Dermis microvascular lymphatic vessel endothelial cell (primary cell): ENCODE results near the gene MAN1C1. TPM values are rescaled to one million over a fixed set of nuclear protein-coding genes. Genes with fewer than 3 reads are reported as not detected.

Experiments
- DNase-seq, 2 donors: peaks; one replicate each; pipeline versions ENCODE4 v3.0.0 to v3.0.0-alpha.2; 2010; ENCODE audit warnings: low read depth in 2 of 2
- total RNA-seq: library from RNA; depleted of rRNA; stranded (reverse); fragments of >200 nt; gene quantifications from 2 replicates; pipeline ENCODE4 v1.2.1, GENCODE V29; 2014

MAN1C1 gene
- total RNA-seq, 1 donor from 2014 or later, result 0.26 TPM

DNA sequence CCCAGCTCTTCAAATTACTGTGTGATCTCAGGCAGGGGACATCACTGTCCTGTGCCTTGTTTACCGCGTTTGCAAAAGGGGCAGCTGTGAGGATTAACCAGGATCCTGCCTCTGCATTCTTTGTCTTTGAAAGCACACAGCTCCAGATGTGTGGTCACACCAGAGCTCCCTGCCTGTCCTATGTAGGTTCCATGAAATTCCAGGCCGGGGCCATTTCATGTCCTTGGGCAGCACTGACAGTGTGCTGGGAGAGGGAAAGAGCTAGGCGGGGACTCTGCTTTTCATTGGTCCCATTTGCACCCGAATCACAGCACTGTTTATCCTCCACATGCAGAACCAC lies 141.2 kb downstream of the MAN1C1 start:
- DNase-seq, result no peak

DNA sequence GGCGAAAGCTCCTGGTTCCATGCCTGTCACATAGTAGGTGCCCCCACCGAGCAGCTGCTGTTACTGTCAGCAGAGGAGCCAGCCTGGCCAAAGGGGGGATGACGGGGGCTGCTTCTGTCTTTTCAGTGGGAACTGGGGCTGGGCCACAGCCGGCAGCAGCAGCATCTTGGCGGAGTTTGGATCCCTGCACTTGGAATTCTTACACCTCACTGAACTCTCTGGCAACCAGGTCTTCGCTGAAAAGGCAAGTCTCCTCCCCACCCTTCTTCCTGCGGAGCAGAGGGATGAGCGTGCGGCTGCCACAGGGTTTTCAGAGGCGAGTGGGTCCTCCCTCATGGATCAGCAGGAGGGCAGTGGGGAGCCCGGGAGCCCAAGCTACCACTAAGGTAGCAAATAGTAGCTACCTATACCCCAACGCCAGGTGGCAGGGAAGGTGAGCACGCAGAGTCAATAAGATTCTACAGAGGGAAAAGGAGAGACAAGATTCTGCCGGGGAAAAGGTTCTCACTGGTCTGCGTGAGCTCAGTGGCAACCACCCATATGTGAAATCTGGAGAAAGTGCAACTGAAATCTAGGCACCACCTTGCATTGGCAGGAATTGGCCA lies 142.0 kb downstream of the MAN1C1 start:
- no peak for DNase-seq

DNA sequence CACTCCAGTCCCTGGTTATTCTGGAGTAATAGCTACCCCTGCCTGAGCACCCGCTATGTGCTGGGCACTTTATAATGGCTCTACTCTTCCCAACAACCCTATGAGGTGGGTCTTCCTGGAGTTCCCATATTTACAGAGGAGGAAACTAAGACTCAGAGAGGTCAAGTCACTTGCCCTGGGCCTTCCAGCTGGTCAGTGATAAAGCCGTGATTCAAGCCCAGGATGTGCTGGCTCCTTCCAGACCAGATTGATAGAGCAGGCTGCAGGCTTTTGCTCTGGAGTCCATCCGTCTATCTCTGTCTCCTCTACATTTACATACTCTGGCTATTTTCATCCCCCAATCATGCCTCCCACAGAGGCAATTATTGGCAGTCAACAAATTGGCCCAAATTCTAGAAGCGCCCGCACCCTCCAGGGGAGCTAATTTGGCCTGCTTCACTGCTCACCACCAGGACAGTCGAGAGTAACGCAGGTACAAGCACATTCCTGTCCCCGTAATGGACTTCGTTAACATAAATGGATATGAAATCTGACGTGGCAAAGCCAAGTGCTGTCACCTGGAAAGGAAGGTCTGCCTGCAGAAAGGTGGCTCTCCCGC lies 143.6 kb downstream of the MAN1C1 start:
- DNase-seq, result no peak

DNA sequence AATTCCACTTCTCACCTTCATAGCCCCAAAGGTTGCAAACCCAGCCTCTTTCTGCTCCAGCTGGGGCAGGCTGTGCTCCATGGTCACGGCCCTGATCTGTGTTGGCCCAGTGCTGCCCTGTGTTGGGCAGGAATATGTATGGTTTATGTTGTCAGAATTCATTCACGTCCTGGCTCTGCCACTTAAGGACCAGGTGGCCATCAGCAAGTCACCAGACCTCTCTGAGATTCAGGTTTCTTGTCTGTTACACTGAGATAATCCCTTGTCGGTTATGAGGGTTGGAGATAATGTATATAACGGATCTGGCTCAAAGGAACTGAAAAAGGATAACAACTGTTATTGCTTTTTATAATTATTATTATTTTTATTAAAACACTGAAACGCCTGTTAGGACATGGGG lies 144.3 kb downstream of the MAN1C1 start:
- DNase-seq, result no peak

DNA sequence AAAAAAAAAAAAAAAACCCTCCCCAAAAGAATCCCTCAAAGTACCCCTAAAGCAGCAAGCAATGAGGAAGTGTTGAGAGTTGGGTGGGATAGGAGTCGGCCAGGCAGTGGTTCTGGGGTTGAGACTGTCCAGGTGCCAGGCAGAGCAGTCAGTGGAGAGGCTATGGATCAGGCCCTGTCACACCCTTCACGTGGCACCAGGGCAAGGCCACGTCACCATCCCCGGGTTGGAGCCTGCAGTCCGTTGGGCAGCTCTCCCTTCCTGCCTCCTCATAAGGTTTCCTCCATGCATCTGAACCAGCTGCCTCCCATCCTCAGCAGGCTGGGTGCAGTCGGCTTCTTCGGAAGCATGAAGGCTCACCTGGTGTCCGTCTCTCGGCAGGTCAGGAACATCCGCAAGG lies 146.9 kb downstream of the MAN1C1 start:
- no peak for DNase-seq

DNA sequence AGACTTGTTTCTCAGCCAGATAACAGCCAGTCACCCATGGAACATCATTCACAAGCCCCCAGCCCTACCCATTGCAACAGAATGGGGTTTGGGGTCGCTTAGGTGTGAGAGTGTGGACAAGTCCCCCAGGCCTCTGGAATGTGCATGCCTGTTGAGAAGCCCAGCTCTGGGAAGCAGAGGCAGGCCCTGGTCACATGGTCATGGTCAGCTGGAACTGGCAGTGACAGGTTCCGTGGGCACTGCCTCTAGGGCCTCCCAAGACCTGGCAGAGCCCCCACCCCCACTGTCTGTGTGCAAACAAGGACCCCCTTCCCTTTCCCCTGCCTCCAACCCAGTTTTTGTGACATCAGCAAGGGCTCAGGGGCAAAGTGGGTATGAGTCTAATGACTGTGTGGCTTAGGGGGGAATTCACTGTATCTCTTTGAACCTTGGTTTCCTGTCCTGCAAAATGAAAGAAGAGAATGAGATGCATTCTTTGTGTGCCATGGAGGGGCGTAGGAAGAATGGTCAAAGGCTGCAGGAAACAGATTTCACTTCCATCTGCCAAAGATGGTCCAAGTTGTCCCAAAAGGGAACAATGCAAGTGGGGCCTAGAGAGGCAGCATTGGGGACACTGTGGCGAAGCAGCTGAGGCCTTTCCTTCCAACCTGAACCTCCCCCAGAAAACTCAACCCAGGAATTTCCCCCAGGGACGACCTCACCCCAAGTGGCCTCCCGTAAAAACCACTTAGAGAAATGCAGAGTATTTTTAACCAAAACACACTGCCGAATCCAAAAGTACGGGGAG lies 148.7 kb downstream of the MAN1C1 start:
- DNase-seq, result peak; percentile 12 to 14

DNA sequence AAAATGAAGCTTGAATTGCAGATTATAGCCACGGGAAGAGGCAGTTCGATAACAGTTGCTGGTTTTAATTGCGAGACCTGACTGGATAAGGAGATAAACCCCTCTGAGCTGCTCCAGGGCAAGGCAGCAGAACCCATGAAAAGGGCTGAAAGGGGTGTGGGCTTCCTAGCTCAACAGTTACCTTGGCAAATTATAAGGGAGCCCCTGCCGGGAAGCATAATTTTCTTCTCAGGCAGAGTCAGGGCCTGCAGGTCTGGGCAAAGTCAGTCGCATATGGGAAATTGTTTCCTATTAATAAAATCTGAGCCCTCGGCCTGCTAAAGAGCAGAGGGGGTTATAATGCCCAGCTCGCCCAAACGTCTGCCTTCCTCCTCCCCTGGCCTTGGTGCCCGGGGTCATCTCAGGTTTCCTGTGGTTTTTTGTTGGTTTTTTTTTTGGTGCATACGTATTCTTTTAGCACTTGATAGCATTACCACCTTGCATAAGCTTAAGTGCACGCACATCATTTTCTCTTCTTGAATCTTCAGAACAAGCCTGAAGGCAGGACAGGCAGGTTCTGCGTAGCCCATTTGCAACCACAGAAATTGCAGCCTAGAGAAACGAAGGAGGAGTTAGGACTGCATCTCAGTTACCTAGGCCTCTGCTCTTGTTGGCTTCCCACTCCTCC lies 149.5 kb downstream of the MAN1C1 start:
- no peak for DNase-seq

DNA sequence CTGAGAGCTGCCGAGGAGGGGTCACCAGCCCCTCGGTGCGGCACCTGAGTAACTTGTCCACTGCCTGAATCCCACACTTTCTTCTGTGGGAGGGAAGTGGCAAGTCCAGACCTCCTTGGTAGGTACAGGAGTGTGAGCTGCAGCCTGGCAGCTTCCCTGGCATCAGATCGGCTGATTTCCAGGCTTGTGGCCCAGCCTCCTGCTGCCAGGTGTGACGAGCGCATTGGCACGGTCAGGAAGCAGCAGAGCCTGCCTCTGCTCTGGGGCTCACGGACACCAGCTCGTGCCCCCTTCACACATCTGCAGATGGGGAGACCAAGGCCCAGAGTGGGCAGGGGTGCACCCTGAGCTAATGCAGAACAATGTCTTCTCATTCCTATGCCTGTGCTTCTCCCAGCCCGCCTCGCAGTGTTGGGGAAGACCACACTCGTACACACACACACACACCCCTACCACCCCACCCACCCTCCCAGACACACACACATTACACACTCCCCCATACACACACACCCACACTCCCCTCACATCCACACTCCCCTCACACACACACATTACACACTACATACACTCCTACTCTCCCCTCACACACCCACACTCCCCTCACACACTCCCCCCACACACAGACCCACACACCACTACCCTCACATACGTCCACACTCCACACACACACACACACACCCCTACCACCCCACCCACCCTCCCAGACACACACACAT lies 150.3 kb downstream of the MAN1C1 start:
- no peak for DNase-seq

DNA sequence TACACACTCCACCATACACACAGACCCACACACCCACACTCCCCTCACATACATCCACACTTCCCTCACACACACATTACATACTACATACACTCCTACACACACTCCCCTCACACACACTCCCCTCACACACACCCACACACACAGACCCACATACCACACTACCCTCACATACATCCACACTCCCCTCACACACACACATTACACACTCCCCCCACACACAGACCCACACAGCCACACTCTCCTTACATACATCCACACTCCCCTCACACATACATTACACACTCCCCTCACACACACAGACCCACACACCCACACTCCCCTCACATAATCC lies 150.8 kb downstream of the MAN1C1 start:
- DNase-seq, result no peak

DNA sequence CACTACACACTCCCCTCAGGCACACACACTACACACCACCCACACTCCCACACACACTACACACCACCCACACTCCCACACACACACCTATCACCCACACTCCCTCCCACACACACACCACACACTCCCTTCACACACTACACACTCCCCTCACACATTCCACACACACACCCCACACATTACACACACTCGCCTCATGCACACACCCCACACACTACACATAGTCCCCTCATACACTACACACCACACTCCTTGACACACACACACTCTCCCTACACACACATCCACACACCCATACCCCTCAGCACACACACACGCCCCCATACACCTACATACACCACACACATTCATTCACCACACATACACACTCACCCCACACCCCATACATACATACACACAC lies 152.4 kb downstream of the MAN1C1 start:
- no peak for DNase-seq

DNA sequence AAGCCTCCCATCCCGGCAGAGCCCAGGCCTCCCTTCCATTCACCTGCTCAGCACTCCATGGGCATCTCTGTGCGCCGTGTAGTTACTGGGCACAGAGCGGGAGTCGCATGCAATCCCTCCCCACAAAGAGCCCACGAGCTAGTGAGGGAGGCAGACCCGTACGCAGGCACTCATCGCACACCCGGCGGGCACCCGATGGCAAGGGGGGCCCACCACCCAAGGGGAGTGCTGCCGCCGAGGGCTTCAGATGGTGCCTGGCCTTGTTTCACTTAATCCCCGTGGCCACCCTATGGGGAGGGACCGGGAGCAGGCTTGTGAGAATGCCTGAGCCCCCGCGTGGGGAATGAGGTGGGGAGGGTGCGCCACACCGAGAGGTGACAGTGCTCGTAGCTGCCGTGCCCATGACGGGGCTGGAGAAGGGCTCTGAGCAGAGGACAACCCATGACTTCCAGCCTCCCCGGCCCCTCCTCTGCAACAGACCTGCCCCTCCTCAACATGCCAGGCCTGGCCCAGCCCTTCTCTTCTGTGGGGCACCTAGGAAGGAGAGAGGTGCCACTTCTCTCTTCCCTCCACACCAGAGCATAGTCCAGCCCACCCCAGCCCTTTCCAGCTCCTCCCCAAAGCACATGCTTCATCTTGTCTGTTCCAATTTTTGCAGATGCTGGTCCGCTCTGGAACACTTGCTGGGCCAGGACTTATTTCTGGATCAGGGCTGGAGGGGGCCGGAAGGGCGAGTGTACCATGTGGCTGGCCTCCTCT lies 153.2 kb downstream of the MAN1C1 start:
- DNase-seq, result no peak

DNA sequence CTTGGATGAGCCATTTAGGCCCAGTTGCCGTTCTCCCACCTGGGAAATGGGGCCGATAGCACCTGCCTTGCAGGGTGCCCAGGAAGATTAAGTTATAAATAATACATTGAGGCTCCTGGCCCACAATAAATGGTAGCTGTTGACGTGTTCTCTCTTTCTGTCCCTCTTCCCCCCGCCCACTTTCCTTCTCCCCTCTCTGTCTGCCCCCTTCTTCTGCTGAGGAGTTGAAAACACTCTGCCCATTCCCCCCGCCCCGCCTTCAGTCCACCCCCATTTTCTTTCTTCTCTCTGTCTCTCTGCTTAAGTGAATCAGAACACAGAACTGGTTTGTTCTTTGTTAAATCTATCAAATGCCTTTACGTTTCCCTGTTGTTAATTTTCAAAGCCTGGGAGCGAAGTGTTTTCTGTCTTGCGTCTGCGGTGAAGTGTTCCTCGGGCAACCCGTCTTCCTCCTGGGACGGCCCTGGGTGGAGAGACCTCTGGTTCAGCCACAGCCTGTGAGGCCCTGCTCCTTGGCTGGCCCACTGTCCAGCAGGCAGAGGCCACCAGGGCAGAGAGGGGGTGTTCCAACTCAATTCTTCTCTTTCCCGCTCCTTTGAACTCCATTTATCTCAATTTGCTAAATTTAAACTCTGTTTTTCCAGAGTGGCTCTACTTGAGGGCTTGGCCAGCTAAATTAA lies 154.1 kb downstream of the MAN1C1 start:
- no peak for DNase-seq

DNA sequence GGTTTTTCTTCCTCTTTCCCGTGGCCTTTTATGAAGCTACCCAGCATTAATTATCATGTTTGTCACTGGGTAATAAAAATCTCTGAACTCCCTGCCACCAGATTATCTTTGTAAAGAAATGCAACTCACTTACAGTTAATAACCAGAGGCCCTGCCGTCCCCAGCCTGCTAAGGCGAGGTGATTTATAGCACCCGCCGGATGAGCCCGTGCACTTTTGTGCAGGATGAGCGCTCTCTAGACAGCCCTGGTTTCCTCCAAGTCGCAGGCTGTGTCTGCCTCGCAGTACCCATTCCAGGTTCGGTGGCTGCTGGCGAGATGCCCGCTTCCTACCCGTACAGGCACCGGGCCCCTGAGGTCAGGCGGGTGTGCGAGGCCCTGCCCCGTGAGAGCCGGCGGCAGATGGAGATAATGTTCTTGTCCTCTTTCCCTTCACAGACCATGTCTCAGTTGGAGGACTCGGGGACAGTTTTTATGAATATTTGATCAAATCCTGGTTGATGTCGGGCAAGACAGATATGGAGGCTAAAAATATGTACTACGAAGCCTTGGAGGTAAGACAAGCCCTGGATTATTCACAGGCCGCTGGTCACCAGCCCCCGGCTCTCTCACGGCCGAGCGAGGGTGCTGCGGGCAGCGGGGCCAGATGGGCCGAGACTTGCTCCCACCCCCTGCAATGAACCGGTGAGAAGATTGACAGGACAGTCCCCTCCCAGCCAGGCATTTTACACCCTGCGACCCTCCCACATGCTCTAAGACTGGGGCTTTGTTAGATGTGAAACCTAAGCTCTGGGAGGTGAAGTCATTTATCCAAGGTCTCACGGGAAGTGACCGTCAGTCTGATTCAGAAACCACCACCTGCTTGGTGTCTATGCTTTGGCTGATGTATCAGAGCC lies 154.9 kb downstream of the MAN1C1 start:
- DNase-seq, result no peak

DNA sequence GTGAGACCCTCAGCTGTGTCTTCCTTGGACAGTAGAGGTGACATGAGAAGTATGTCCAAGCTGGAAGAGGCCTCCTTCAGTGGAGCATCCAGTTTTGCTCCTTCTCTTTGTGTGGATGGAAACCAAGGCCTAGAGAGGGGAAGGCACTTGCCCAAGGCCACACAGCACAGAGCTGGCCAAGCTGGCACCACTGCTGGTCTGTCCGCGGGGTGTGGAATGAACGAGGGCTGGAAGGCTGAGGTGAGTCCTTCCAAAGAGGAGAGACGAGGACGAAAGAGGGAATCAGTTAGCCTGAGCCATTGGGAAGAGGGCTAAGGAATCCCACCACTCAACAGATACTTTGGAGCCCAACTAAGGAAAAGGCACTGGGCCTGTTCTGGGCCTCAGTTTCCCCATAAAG lies 155.6 kb downstream of the MAN1C1 start:
- no peak for DNase-seq

DNA sequence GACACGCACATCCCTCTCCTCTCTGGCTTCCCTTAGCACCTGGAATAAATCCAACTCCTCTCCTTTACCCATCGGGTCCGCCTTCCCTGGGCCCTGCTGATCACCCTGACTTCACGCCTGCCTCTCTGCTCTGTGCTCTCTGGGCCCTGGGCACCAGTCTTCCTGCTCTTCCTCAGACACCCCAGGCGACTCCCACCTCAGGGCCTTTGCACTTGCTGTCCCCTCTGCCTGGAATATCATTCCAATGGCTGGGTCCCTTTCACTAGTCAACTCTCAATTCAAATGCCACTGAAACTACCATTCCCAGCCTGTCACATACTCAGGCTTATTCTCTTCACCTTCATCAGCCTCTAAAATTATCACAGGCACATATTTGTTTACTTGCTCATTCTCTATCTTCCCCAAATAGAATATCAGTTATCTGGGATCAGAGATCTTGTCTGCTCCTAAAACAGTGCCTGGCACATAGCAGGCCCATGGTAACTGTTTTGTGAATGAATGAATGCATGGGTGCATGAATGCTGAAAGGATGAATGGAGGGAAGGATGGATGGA lies 156.2 kb downstream of the MAN1C1 start:
- no peak for DNase-seq

DNA sequence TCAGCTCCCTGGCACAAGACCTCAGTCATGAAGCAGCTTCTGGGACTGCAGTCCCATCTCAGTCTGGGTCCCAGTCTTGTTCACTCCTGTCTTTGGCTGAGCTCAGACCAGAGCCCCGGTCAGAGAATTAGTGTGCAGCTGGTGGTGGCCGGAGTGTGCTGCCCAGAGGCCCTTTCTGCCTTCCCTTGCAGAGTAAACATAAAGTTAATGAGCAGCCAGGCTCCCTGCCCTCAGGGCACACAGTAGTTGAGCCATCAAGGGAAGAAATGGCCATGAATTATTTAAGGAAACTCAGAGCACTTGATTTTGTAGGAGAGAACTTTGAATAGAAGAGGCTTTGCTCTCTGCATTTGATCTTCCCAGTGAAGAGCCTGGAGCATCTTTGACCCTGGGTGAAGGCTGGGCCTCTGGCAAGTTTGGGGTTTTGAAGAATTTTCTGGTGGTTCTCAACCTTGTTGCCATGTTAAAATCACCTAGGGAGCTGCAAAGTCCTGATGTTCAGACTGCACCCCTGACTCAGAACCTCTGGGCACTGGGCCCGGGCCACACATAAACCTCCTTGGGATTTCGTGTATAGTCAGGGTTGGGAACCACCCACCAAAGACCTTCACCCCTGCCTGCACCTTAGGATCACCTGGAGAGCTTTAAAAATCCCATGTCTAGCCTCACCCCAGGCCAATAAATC lies 157.0 kb downstream of the MAN1C1 start:
- DNase-seq, result no peak

DNA sequence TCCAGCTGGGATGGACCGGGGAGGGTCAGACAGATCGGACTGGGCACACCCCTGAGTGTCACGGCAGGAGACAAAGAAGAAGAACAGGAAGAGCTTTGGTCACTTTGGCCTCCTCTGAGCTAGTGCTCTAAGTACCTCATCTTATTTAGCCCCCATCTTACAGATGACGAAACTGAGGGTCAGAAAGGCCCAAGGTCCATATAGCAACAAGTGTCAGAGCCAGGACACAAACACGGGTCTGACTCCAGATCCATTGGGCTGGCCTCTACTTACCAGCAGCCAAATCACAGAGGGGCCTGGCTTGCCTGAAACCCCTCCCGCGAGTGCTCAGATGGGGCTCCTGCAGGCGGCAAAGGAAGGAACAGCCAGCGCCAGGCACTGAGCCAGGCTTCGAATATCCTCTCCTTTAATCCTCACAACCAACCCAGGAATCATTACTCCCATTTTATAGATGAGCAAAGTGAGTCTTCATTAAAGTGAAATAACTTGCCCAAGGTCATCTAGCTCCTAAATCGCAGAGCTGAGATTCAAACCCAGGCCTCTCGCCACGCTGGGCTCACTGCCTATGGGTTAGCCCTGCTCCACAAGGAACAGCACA lies 157.7 kb downstream of the MAN1C1 start:
- DNase-seq, result no peak
